Hippocampal formation (tissue), 2 donors: Measurements from ENCODE around the gene RING1.
A peak's percentile ranks its signal among the peaks of the same experiment; 100 is the strongest.

ENCODE experiments used
- DNase-seq, 2 donors: peaks; one replicate each; lab custom pipeline; 2025; lab: John Stamatoyannopoulos, UW

RING1 gene

DNA sequence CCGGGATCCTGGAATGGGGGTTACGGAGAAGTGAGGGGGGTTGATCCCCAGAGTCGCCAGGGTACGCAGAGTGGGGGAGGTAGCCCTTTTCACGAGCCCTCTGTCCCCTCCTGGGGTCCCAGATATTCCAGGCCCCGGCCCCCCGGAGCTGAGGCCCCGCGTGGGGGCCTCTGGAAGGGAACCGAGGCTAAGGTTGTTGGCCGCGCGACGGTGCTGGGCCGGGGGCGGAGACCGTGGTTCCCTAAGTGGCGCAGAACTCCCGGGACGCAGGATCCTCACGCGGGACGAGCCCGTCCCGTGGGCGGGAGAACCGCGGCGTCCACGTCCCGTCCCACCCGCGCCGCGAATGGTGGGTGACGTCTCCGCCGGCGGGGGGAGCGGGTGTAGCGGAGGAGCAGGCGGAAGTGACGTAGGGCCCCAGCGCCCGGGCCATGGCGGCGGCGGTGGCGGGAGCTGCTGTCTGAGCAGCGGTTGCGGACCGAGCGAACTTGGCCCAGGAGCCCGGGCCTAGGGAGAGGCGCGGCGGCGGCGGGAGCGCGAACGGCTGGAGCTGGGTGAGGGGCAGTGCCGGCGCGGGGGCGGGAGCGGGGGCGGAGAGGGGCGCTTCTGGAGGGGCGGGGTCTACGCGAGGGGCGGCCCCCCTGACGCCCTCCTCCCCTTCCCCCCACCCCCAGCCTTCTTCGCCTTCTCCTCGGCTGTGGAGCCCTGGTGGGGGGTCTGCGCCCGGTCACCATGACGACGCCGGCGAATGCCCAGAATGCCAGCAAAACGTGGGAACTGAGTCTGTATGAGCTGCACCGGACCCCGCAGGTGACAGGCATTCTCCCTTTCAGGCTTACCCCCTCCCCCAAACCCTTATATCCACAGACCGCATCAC lies at the start of gene RING1:
Gene RING1, plus strand, starts transcription at position 410 of the 877 bp plus-strand sequence. Its CDS starts 323 bp downstream, at position 733.
- DNase-seq = peak; percentile 81

DNA sequence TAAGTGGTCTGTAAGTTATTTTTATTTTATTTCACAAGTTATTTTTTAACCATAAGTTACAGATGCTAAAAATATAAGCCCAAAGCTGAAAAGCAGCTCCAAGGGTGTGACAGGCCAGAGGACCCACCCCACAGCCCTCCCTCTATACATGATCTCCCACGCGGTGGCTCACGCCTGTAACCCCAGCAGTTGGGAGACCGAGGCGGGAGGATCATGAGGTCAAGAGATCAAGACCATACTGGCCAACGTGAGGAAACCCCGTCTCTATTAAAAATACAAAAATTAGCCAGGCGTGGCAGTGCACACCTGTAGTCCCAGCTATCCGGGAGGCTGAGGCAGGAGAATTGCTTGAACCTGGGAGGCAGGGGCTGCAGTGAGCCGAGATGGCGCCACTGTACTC lies 48.2 kb upstream of the RING1 start:
- no peak for DNase-seq

- DNase-seq = peak in 1 of 2 donors; percentile 23
Observed at GRCh38 chr6:33160728-33161344, 47.5 kb upstream of the RING1 start.

DNA sequence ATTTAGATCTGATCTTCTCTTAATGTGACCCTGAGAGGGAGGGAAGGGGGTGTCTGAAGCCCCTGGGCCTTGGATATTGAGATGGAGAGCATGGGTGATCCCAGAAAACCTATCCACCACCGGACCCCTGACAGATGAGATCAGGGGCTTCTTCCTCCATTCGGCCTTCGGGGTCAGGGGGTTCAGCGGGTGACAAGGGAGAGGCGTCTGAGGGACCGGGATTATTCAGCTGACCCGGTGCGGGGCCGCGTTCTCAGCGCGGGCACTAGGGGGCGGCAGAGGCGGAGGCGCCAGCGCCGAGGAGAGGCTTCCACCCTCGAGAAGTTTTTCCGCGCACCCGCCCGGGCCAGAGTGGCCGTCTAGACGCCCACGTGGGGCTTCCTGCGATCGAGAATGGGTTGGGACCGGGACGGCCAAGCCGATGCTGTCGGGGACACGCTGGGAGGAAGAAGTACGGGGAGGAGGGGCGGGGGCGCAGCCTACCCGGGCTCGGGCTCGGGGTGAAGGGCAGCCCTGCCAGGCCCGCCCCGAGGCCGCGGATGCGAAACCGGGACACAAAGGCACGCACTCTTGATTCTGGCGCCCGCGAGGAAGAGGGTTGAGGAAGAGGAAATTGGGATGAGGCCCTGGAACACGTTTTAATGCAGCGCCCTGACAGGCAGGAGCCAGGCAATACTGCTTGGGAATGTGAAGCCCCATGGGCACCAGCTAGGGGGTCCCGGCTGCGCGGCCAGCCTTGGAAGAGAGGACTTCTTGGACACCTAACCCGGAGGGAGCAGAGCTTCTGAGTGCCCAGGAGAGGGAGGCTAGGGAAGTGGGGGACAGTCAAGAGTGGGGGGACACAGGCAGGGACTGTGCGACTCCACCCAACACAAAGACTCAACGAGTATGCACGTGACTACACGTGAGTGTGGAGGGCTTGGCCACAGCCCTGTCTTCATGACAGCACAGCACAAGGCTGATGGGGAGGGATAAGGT lies 46.7 kb upstream of the RING1 start:
- DNase-seq = peak in 1 of 2 donors; percentile 72

DNA sequence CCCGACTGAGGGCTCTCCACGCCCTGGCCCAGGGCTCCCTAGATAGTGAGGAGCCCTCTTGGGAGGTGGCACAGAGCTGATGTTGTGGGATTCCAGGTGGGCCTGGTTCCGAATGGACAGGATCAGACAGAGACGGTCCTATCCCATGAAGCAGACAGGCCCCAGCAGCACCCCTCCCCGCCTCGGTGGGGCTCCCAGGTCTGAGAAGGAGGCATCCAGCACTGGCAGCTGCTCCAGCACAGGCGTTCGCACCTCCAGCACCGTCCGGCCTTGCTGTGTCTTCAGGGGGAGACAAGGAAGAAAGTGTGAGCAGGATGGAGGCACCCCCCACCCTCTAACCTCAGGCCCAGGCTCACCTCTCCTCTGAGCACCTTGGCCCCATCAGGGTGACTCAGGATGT lies 44.8 kb upstream of the RING1 start:
- no peak for DNase-seq

DNA sequence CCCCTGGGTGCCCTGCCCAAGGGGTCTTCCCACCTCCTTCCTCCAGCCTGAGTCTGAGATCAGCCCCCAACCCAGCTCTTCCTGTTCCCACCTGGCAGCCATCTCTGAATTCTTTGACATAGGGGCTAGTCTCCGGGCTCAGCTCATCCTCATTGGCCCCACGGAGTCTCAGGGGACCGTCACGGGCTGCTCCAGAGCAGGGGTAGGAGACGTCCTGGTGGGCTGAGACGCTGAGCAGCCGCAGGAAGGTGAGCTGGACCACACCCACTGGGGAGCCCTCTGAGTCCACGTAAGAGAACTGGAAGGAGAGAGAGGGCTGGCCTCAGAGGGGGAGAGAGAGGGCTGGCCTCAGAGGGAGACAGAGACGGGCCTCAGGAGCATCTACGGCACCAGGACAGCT lies 44.1 kb upstream of the RING1 start:
- DNase-seq = no peak

GRCh38 chr6:33164665-33165373 lies 43.5 kb upstream of the RING1 start:
- no peak for DNase-seq

- no peak for DNase-seq
Observed at GRCh38 chr6:33165581-33166258, 42.6 kb upstream of the RING1 start.

DNA sequence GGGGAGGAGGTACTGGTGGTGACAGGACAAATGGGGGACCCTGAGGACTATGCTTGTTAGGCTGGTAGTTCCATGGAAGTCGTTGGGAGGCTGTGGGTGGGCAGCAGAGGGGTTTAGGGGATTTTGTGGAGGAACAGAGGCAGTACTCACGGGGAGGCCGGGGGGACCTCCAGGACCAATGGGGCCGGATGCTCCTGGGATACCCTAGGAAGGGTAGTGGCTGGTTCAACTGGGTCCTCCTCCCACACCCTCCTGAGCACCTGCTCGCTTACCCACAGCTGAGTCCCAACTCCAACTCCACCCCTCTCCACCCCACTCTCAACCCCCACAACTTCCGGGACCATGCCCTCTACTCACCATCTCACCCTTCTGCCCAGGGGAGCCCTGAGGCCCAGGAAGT lies 41.9 kb upstream of the RING1 start:
- no peak for DNase-seq

DNA sequence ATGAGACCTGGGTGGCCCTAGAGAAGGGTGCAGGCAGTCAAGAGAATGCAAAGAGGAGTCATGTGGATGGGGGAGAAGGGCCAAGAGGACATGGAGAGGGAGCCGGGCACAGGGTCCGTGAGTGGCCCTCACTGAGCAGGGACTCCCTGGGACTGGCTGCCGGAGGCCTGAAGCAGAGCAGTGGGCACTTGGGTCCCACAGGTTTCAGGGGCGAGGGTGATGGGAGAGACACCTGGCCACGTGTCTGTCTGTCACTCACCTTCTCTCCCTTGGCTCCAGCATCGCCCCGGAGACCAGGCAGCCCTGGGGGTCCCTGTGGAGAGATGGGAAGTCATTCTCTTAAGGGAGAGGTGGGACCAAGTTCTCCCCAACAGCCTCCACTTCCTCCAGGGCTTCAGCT lies 41.5 kb upstream of the RING1 start:
- no peak for DNase-seq

DNA sequence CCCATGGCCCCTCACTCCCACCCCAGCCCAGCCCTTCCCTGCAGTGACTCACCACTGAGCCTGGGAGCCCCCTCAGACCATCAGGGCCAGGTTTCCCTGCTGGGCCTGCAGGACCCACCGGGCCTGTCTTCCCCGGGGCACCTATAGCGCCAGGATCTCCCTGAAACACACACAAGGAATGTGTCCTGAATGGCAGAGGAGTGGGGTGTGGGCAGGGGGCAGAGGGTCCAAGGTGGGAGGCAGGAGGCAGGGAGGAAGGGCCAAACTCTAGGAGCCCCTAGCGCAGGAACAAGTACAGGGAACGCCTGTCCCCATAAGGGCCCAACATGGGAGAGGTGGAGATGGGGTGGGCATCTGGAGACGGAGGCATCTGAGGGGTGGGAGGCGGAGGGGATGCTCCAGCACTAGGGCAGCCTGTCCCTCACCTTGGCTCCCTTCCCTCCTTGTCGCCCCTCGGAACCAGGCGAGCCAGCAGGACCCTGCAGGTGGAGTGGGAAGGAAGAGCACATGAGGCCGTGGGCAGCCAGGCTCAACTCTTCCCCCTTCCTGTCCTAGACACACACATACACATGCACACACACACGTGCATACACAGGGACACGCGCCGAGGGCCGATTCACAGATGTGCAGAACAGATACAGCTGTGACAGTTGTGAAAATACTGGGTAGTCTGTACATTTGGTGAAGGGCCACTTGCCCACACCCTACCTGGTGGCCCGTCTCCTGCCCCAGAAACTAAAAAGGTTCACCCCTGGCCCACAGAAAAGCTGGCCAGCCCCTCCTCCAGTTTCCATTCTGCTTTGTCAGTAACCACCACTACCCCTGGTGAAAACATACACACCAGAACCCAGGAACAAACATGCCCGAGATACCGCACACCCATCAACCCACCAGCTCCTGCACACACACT lies 40.7 kb upstream of the RING1 start:
- DNase-seq = no peak

DNA sequence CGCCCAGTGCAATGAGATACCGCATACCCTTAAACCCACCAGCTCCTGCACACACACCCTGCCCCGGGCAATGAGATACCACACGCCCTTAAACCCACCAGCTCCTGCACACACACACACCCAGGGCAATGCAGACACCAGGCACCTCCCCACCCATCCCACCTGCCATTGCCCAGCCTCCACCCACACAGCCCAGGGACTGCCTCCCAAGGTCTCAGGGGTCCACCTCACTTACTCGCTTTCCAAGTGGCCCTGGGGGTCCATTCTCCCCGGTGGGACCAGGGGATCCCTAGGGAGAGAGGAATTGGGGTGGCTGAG lies 40.1 kb upstream of the RING1 start:
- DNase-seq = no peak

GRCh38 chr6:33168639-33169038 lies 39.7 kb upstream of the RING1 start:
- DNase-seq = no peak

DNA sequence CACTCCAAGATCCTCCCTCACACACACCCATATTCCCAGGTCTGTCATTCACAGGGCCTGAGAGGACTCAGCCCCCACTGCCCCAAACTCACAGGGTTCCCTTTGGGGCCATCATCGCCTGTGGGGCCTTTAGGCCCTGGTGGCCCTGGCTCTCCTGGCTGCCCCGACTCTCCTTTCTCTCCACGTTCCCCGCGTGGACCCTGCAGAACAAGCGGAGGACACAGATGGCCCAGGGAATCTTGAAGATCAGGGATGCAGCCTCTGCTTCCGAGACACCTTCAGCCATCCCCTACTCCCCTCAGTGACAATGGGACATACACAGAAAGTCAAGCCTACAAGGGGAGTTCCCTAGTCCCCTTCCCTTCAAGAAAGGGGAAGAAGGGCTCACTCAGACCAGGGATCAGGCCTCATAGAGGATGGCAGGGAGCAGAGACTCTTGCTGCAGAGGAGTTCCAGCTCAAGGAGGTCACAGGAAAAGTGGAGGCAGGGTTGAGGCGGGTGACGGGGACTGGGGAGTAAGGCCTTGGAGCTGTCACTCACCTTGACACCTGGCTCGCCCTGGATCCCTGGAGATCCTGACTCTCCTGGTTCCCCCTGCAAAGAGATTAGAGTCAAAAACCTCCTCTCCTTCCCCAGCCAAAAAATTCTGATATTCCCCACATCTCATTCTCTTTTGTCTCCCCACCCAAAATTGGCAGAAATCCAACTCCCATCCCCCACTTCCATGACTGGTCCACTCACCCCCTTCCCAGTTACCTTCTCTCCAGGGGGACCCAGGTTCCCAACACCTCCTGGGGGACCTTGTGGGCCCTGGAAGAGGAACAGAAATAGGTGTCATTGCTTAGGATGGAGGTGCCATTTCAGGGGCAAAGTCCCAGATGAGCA lies 38.8 kb upstream of the RING1 start:
- DNase-seq = no peak

- DNase-seq = no peak
Observed at GRCh38 chr6:33170176-33171015, 37.9 kb upstream of the RING1 start.

DNA sequence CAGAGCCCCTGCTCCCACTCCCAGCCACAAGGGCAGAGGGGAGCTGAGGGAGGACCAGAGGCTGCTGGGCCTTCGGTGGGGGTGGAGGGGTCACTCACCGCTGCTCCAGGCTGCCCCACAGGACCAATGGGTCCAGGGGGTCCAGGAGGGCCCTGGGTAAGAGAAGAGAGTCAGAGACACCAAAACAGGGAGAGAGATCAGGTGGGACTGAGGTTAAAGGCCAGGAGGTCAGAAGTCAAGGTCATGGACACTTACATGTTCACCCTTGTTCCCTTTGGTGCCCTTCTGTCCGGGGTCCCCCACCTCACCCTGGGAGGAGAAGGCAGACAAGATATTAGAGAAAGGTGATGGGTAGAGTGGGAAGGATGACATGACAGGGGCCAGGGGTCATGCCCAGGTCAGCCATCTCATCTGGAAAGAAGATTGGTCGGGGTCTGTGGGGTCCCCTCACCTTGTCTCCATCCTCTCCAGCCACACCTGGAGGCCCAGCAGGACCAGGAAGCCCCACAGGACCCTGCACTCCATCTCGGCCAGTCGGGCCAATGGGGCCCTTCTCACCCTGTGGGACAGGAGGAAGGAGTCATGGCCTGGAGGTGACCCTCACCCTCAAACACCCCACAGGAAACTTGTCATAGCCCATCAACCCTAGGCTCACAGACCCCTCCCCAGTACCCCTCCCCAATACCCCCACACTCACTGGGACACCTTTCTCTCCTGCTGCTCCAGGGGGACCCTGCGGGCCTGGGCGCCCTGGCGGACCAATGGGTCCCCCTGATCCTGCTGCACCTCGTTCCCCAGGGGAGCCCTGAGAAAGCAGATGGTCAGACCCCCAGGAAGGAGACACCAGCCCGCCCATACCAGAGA lies 37.1 kb upstream of the RING1 start:
- no peak for DNase-seq
